Testis (tissue), 2 donors: ENCODE data around the gene BNC2.

Experiments used
- CTCF ChIP-seq, 3 experiments: fragments of 450-650 bp in 2 of 3; fragments of 200-600 bp in 1 of 3; sonication (generic) in 1 of 3; IDR thresholded peaks; one replicate each; pipeline ENCODE4 v1.5.1; 2016 to 2019; ENCODE audit warnings: antibody characterized with exemption in 3 of 3, mild to moderate bottlenecking in 2 of 3, moderate library complexity in 1 of 3
- POLR2A ChIP-seq: fragments of 450-650 bp; IDR thresholded peaks from one replicate; pipeline ENCODE4 v1.6.1; 2017; ENCODE audit warnings: antibody characterized with exemption, mild to moderate bottlenecking, moderate library complexity

GRCh38 chr9:16579872-16580432, 290.5 kb downstream of the BNC2 start:
- TF ChIP-seq CTCF (IDR thresholded peaks at IDR 0.05) (no peak), POLR2A (no peak)
